Immature natural killer cell (primary cell): ENCODE measurements around the gene NIPBL. TPM values are rescaled to one million over a fixed set of nuclear protein-coding genes. Genes with fewer than 3 reads are reported as not detected.
"Not testable (repeated sequence)": the region's sequence is repeated elsewhere in the genome, so short reads cannot be mapped to it uniquely, and the experiment has no call there.

Experiments used
- DNase-seq, 3 donors: peaks; one replicate each; pipeline ENCODE4 v3.0.0; 2022; ENCODE audit warnings: mixed read lengths in 1 of 3
- H3K27ac Mint-ChIP-seq, 6 donors: one replicate each; pipeline ENCODE4 v1.8.0; 2020; ENCODE audit warnings: mixed read lengths in 6 of 6, mild to moderate bottlenecking in 5 of 6, inconsistent platforms in 4 of 6, moderate library complexity in 3 of 6
- H3K27me3 Mint-ChIP-seq, 3 donors: one replicate each; pipeline ENCODE4 v1.8.0; 2020 to 2021; ENCODE audit warnings: low read depth in 3 of 3, mild to moderate bottlenecking in 3 of 3, mixed read lengths in 3 of 3, moderate library complexity in 3 of 3, inconsistent platforms in 1 of 3
- H3K36me3 Mint-ChIP-seq, 3 donors: one replicate each; pipeline ENCODE4 v1.8.0; 2020; ENCODE audit warnings: mixed read lengths in 3 of 3, inconsistent platforms in 2 of 3, mild to moderate bottlenecking in 2 of 3
- H3K4me1 Mint-ChIP-seq, 2 donors: one replicate each; pipeline ENCODE4 v1.8.0; 2020; ENCODE audit warnings: inconsistent platforms in 2 of 2, mild to moderate bottlenecking in 2 of 2, mixed read lengths in 2 of 2, moderate library complexity in 1 of 2
- H3K4me3 Mint-ChIP-seq, 5 donors: one replicate each; pipeline ENCODE4 v1.8.0; 2020; ENCODE audit warnings: mild to moderate bottlenecking in 5 of 5, mixed read lengths in 5 of 5, inconsistent platforms in 3 of 5, moderate library complexity in 3 of 5
- H3K9me3 Mint-ChIP-seq, 6 donors: one replicate each; pipeline ENCODE4 v1.8.0; 2020; ENCODE audit warnings: mild to moderate bottlenecking in 6 of 6, mixed read lengths in 6 of 6, inconsistent platforms in 4 of 6, moderate library complexity in 3 of 6
- polyA plus RNA-seq, 3 donors: library from polyadenylated mRNA; unstranded; fragments of 300-500 nt; fragmentation: Illumina TruSeq; gene quantifications; one replicate each; pipeline ENCODE4 v1.2.3, GENCODE V29; 2021

Gene NIPBL
- polyA plus RNA-seq, 3 donors from 2014 or later = 4.9 to 42.5 (median 11.6) TPM

DNA sequence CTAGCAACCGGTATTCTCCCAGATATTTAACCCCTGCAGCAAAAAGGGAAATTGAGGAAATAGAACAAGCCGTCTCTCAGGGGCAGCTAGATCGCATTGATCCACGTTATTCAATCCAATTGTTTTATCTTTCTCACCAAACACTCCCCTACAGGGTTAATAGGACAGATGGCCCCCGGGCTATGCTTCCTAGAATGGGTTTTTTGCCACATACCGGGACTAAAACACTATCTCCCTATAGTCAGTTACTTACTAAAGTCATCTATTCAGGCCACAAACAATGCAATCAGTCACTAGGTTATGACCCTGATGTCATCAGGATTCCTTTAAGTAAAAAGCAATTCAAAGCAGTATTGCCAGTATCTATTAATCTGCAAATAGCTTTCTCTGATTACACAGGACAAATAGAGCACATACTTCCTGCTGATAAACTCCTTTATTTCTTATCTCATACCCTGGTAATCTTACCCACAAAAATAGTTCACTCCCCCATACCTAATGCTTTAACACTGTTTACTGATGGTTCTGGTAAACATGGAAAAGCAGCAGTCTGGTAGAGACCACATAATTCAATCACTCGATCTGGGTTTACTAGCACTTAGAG, 213.7 kb downstream of the NIPBL start:
- H3K27me3 Mint-ChIP-seq = no peaks in the 10 kb centered on the region
- no peaks in the 10 kb centered on the region for H3K4me1 Mint-ChIP-seq
- H3K9me3 Mint-ChIP-seq = peaks cover 0 to 2% (median 0%) of the 10 kb centered on the region in 6 donors
- H3K27ac Mint-ChIP-seq = no peak overlapping the region
- peaks cover 8 to 25% (median 23%) of the 10 kb centered on the region in 3 donors for H3K36me3 Mint-ChIP-seq
- H3K4me3 Mint-ChIP-seq = no peak overlapping the region
- no peak for DNase-seq

DNA sequence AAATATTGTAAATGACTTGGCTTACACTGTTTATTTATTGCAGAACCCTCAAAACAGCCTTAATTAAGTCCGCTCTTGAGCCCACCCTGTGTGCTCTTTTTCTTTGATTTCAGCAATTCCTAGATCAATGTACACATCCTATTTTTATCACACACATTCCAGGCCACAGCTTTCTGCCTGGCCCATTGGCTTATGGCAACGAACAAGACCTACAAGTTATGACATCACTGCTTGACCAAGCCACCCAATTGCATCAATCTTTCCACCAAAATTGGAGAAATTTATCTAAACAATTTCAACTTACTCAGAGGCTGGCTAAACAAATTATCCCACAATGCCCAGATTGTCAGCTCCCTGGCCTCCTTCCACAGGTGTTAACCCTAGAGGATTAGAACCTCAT, 214.2 kb downstream of the NIPBL start:
- H3K27me3 Mint-ChIP-seq = no peaks in the 10 kb centered on the region
- H3K36me3 Mint-ChIP-seq = peaks cover 8 to 22% (median 18%) of the 10 kb centered on the region in 3 donors
- no peak overlapping the region for H3K27ac Mint-ChIP-seq
- no peak for DNase-seq
- H3K4me3 Mint-ChIP-seq = no peak overlapping the region
- no peaks in the 10 kb centered on the region for H3K4me1 Mint-ChIP-seq
- H3K9me3 Mint-ChIP-seq = peaks cover 0 to 2% (median 0%) of the 10 kb centered on the region in 6 donors

DNA sequence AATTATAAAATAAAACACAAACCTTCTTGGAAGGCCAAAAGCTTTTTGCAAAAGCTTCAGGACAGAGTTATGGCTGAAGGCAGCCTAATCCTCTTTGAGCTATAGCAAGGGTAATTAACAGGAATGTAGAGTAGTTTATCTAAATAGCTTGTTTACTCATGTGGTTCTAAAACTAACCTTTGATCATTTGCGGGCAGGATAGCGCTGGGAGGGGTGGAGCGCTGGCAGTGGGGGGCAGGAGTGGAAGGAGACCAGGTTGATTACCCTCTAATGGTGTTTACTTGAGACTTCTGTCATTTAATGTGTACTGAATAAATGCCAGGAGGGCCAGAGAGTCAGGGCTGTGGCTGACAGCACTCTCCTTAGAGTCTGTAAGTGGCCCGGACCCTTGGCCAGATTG, 217.2 kb downstream of the NIPBL start:
- DNase-seq, H3K9me3 Mint-ChIP-seq, H3K27me3 Mint-ChIP-seq, H3K27ac Mint-ChIP-seq, H3K4me3 Mint-ChIP-seq, H3K4me1 Mint-ChIP-seq: not testable (repeated sequence)
- peaks cover 17 to 45% (median 44%) of the 10 kb centered on the region in 3 donors for H3K36me3 Mint-ChIP-seq

DNA sequence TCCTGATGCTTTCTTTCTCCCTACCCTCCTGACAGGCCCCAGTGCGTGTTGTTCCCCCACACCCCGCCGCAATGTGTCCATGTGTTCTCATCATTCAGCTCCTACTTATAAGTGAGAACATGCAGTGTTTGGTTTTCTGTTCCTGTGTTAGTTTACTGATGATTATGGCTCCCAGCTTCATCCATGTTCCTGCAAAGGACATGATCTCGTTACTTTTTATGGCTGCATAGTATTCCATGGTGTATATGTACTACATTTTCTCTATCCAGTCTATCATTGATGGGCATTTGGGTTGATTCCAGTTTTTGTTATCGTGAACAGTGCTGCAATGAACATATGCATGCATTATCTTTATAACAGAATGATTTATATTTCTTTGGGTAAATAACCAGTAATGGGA, 222.7 kb downstream of the NIPBL start:
- H3K27me3 Mint-ChIP-seq, H3K4me1 Mint-ChIP-seq, DNase-seq, H3K27ac Mint-ChIP-seq, H3K4me3 Mint-ChIP-seq: not testable (repeated sequence)
- Mint-ChIP-seq H3K36me3 (peaks cover 35 to 65% (median 63%) of the 10 kb centered on the region in 3 donors), H3K9me3 (peaks cover 5 to 34% (median 15%) of the 10 kb centered on the region in 6 donors)

DNA sequence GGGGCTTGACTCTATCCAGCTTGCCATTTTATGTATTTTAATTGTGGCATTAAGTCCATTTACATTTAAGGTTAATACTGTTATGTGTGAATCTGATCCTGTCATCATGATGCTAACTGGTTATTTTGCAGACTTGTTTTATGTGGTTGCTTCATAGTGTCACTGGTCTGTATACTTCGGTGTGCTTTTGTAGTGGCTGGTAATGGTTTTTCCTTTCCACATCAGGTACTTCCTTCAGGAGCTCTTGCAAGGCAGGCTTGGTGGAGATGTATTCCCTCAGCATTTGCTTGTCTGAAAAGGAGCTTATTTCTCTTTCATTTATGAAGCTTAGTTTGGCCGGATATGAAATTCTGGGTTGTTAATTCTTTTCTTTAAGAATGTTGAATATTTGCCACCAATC, 226.7 kb downstream of the NIPBL start:
- peaks cover 2 to 6% (median 2%) of the 10 kb centered on the region in 3 donors for H3K27me3 Mint-ChIP-seq
- H3K4me3 Mint-ChIP-seq = no peak overlapping the region
- peaks cover 35 to 64% (median 61%) of the 10 kb centered on the region in 3 donors for H3K36me3 Mint-ChIP-seq
- H3K9me3 Mint-ChIP-seq = peaks cover 5 to 28% (median 11%) of the 10 kb centered on the region in 6 donors
- H3K4me1 Mint-ChIP-seq = no peaks in the 10 kb centered on the region
- DNase-seq = no peak
- no peak overlapping the region for H3K27ac Mint-ChIP-seq

DNA sequence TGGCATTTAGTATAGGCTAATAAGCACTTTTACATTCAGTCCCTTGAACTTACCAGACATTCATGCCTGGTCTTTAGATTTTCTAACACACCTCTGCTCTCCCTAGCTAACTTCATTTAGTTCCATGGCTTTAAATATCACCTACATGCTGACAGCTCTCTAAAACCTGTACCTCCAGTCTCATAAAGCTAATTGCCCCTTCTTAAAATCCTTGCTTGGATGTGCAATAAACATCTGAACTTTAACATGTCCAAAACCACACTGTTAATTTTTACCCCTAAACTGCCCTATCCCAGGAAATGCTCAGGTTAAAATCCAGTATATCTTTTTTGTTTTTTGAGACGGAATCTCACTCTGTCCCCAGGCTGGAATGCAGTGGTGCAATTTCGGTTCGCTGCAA, 232.8 kb downstream of the NIPBL start:
- Mint-ChIP-seq H3K27ac (peak overlapping the region in 2 of 6 donors; percentile 1 to 47), H3K4me3 (no peak overlapping the region), H3K36me3 (peaks cover 16 to 38% (median 36%) of the 10 kb centered on the region in 3 donors), H3K4me1 (peaks cover 24 to 27% of the 10 kb centered on the region in 2 donors), H3K27me3 (peaks cover 0 to 8% (median 3%) of the 10 kb centered on the region in 3 donors), H3K9me3 (no peaks in the 10 kb centered on the region)
- no peak for DNase-seq

DNA sequence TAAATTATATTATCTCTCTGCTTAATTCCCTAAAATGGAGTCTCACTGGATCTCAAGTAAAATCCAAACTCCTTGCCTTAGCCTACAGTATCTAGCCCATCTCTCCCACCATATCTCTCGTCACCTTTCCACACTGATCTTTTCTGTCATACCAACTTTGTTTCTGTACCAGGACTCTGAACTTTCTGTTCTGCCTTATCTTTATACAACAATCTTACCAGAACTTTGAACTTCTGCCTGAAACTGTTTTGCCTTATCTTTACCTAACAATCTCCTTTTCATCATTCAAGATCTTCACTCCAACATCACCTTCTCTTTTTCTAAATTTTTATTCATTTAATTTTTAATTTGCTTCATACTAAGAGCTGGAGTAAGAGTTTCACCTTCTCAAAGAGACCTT, 233.6 kb downstream of the NIPBL start:
- H3K27me3 Mint-ChIP-seq = peaks cover 0 to 8% (median 3%) of the 10 kb centered on the region in 3 donors
- H3K4me1 Mint-ChIP-seq = peaks cover 24 to 27% of the 10 kb centered on the region in 2 donors
- H3K4me3 Mint-ChIP-seq = peak overlapping the region in 1 of 5 donors; percentile 55
- H3K9me3 Mint-ChIP-seq = no peaks in the 10 kb centered on the region
- no peak for DNase-seq
- peaks cover 20 to 36% (median 34%) of the 10 kb centered on the region in 3 donors for H3K36me3 Mint-ChIP-seq
- H3K27ac Mint-ChIP-seq = peak overlapping the region in 2 of 6 donors; percentile 5 to 29

DNA sequence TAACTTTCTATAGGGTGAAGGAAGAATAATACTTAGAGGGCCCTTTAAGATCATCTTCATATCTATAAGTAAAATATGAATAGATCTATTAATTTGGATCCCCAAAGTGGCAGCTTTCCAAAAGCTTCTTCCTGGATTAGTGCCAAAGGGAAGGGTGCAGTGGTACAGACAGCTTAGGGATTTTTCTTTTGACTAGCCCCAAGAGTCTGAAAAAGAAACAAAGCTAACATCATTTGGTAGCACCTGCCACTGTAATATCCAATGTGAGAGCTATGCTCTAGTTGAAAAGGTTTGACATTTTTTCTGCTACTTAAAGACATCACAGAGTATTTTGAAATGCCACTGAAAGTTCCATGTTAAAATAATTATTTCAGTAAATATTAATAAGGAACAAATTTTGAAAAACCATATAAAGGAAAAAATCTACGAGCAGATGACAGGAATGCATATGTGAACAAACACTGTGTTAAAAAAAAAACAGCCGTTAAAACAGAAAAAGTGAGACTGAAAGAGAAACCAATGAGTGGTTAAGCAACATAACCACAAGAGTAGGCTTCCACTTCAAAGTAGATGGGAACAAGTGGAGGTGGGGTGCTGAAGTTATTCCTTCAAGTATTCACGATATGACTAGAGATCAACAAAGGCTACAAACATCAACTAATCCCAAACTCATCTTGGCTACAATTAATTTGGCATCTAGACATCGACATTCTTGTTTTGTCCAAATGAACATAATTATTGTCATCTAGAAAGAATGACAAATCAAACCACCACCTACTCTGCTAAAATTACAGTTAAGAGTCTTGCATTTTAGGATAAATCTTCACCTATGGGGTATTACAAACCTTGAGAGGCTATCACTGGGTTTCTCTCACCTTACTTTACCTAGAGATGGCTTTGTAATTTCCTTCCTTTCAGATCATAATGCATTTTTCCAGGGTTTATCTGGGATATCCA, 235.1 kb downstream of the NIPBL start:
- peaks cover 0 to 8% (median 3%) of the 10 kb centered on the region in 3 donors for H3K27me3 Mint-ChIP-seq
- peaks cover 24 to 27% of the 10 kb centered on the region in 2 donors for H3K4me1 Mint-ChIP-seq
- peak overlapping the region; percentile 49 to 84 (median 65) for H3K27ac Mint-ChIP-seq
- H3K36me3 Mint-ChIP-seq = peaks cover 21 to 36% (median 28%) of the 10 kb centered on the region in 3 donors
- peak overlapping the region; percentile 75 to 90 (median 78) for H3K4me3 Mint-ChIP-seq
- peak; percentile 52 to 63 (median 56) for DNase-seq
- H3K9me3 Mint-ChIP-seq = no peaks in the 10 kb centered on the region

DNA sequence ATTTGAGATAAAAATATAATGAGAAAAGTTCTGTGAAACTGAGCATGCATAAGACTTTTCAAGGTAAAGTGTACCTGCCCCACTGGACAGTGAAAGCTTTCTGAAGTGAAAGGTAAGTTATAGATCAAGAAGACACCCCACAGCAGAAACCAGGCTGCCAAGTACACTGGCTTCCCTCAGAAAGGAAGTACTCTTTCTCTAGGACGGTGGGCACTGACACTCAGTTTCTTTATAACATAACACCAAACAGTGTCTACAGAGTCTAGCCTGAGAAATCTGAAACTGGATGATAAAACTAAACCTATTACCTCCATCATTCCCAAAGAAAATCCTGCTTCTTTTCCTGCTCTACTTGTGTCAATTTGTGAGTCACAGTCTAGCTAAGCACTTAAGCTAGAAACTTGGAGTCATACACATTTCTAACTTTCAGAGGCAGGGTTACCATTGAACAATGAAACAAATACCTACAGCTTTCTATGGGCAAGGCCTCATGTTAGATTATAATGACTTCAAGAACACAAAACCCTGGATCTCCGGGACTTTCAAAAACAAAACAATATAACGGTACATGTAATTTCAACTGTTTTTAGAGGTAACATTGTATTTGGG, 235.9 kb downstream of the NIPBL start:
- H3K4me3 Mint-ChIP-seq = peak overlapping the region; percentile 75 to 90 (median 78)
- H3K27ac Mint-ChIP-seq = peak overlapping the region; percentile 48 to 84 (median 61)
- peaks cover 0 to 8% (median 3%) of the 10 kb centered on the region in 3 donors for H3K27me3 Mint-ChIP-seq
- peaks cover 18 to 38% (median 27%) of the 10 kb centered on the region in 3 donors for H3K36me3 Mint-ChIP-seq
- DNase-seq = peak in 1 of 3 donors; percentile 0
- no peaks in the 10 kb centered on the region for H3K9me3 Mint-ChIP-seq
- peaks cover 24 to 27% of the 10 kb centered on the region in 2 donors for H3K4me1 Mint-ChIP-seq
